Measurements from ENCODE around the gene PALLD.

Gene PALLD

DNA sequence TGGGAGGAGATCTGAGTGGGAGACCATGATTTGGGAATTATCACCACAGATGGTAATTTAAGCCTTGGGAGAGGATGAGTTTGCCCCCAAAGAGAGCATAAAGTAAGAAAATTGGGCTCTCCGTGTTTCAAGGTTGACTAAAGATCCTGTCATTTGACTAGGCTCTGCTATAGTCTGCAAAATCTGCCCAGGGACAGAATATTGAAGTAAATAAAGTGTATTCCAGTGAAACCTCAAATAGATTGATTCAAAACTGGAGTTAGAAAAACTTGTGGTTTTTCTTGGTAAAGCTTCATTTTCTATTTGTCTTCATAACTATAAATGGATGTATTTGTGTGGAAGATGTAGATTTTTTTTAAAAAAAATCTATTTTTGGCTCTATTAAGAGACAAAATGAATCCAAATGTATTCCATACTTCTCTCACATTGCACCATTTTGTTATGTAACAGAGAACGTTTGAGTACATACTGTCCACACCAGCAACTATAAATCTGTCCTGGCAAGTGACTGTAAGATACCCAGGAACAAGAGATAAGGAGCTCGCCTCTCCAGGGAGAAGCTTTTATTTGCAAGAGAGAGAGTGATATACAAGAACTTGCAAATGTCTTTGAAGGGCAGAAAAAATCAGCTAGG, 343.0 kb downstream of the PALLD start:
- no peak for DNase-seq

DNA sequence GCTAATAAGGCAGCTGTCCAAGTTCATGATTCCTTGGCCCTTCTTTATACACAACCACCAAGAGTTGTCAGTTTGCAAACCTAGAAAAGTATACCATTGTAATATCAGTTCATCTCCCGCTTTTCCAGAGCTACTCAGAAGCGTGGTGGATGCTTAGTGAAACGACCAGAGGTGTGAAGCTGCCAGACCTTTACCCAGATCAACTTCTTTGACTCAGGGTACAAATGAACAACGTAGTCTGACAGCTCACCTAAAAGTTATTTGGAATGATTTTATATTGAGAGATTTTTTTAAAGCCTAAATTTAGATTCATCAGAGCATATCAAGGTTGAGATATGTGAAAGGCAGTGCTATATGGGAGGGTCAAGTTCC, 343.5 kb downstream of the PALLD start:
- no peak for DNase-seq

DNA sequence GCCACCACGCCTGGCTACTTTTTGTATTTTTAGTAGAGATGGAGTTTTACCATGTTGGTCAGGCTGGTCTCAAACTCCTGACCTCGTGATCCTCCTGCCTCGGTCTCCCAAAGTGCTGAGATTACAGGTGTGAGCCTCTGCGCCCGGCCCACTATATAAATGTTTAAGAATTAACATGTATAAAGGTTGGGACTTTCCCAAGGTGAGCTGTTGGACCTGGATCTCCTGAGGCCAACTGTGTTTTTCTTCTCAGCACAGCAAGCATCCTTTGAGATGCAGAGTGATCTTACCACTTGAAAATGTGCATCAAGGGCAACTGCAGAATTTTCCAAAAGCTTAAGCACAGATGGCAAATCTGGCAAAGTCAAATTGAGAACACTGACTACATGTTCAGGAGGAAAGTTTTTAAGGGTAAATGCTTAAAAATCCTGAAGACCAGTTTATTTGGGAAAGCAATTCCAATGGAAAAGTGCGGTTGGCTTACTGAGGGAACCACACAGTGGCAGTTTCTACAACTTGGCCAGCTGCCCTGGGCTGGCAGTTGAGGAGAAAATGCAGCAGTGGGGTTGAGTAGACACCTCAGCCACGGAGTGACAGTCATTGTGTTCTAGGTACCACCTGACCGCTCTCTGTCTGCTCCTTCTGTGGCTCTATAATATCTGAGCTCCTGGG, 344.3 kb downstream of the PALLD start:
- no peak for DNase-seq

DNA sequence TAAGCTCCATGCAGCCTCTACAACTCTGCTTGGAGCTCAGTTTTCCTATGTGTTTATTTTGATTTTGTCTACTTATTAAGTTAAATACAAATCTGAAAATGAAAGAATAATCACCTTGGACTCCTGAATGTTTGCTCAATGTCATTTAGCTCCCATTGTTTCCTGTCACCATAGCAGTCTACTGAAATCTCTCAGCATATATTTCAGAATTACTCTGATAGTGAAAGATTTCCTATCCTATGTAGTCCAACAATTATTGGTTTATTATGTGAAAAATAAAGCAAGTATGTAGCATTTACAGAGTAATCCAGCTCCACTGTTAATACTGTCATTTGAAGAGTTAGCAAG, 344.8 kb downstream of the PALLD start:
- no peak for DNase-seq

DNA sequence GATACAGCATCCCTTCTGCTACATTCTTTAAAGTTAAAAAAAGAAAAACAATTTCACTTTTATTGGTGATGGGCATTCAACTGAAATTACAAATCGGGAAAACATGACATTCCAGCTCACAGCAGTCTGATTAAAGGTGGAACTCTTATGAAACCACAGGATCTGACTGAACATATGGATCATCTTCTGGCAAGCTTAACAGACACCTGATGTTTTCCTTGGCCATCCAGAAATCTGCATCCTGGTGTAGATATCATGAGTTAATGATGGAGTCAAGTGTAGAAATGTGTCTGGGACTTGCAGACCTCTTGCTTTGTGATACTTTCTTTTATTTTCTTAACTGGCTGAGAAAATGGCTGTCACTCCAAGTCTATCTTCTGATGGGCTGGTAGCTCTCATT, 345.3 kb downstream of the PALLD start:
- DNase-seq: no peak

DNA sequence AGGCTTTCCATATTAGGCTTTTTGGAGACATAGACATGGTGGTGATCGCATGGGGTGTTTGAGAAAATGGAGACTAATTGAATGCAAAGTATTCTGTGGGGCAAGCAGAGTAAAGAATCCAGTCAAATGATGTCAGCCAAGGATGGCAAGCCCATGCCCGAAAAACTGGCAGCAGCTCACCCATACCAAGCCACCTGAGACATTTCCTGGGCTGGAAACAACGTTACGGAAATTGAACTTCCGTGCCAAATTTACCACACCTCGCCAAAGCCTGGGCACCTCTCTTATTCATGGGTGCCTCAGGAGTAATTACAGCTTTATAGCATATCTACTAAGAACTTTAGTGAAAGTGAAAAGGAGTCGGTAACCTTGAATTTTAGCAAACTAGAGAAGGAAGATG, 346.8 kb downstream of the PALLD start:
- no peak for DNase-seq

DNA sequence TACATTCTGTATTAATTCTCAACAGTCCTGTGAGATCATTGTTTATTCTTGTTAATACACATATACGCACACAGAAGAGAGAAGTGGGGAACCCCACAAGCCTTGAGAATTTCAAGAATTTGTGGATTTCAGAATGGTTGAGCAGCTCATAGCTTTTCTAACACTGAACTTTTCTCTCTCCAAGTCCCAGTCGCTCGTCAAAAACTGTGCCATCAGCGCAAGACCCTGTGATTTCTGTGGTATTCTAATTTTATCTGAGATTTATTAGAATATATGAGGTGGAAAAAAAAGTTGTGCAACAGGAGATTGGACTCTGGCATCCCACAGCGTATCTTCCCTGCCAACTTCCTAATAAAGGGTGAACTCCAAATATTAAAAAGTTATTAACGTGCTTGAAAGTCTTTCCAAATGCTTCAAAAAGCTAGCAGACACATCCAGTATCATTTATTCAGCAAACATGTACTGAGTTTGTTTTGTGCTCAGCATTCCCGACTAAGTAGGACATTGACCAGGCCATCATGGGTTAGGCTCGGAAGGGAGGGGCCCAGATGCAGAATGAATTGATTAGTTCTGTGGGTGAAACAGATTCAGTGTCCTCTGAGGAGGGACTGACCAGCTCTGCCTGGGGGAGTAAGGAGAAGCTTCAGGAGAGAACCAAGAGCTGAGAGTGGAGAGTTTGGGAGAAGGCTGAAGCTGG, 347.6 kb downstream of the PALLD start:
- DNase-seq: no peak

DNA sequence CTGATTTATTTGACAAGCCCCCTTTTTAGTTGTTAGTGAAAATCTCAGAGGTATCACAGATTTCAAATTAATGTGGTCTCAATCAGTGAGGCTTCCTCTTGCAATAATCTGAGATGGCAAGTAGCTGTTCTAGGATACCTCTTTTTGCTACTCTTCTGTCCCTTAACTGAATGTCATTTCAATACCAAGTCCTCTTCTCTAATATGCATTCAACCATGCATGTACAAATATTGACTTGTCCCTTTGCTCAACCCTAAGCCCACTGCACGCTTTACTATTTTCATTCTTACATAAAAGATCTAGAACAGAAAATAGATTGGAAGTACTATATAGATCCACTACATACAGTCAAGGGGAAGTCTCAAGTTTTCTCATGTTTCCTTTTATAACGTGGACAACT, 349.0 kb downstream of the PALLD start:
- no peak for DNase-seq

DNA sequence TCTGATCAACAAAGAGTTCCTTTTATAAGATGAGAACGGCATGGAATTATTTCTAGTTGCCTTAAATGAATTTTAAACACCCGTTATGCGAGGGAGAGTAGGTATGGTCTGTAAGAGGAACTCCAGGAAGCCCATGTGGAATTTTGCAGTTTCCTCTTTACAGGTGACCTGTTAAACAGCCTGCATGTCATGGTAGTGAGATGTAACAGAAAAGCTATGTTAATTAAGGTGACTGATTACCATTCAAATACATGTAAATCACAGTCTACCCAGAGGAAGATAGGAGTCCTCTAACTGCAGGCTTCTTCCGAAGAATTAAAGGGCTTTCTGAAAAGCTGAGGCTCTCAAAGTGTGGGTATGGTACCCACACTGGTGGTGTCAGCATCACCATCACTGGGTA, 349.6 kb downstream of the PALLD start:
- no peak for DNase-seq

DNA sequence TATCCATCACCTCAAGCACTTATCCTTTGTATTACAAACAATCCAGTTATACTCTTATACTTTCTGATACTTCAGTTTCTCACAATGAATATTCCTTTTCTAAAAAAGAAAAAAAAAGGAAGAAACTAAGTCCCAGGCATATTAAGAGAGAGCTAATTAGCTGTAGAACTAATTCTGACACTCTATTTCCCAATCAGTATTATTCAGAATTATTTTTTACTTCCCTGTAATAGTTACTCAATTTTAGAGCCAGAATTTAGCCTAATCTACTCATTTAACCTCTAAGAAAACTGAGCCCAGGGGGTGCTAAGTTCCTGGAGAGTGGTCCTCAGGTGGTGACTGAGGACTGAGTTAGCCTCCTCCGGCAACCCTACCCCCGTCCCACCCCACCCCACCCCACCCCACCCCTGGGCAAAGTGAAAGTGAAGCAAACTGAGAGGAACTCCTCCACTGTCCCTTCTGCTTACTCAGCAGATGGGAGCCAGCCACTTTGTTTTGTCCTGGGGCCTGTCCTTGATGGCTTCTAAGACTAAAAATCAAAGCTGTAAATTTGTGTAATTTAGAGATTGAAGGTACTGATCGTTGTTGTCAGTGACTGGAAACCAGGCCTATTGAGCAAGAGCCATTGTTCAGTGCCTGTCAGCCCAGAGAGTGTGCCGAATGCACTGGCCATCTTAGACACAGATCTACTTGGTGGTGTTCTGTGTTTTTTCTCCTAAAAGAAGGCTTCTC, 351.1 kb downstream of the PALLD start:
- no peak for DNase-seq

DNA sequence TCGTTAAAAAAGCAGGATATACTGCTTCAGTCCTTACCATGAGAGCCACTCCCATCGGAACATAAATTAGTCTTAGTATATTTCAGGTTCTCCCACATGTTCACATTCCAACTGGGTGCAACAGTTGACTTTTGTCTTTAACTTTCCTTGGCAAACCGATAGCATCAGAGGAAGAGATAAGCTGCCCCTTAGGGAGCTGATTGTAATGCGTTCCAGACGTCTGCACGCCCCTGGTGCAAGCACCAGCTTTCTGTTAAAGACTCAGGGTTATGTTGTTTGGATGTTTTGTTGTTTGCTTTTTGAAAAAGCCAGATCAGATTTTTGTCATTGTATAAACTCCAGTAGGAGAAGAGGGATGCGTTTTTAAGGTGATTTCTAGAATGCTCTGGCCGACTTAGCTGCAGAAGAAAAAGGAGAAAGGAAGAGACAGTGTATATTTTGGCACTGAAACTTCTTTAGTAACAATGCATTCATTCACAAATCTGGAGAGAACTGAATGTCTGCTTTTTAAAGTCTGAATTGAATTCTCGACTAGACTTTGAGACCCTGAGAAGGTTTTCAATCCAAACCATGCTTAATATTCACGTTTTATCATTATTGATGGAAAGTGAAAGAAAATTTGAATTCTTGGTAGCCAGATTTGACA, 352.3 kb downstream of the PALLD start:
- peak; percentile 56 for DNase-seq

DNA sequence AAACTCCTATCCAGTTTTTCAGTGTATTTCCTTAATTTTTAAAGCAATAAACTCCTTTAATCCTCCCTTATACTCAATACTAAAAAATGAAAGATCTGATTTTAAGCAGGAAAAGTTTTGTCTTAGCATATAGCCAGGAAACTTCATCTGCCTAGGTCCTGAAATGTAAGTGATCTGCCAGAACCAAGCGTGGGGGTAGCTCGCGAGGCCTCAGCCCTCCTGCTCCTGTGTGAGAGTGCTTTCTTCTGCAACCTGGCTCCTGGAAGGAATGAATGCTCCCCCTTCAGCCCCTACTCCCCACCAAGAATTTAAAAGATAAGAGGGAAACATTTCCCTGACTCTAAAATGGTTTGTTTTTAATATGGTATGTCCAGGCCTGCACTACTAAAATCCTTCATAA, 353.1 kb downstream of the PALLD start:
- DNase-seq: no peak

DNA sequence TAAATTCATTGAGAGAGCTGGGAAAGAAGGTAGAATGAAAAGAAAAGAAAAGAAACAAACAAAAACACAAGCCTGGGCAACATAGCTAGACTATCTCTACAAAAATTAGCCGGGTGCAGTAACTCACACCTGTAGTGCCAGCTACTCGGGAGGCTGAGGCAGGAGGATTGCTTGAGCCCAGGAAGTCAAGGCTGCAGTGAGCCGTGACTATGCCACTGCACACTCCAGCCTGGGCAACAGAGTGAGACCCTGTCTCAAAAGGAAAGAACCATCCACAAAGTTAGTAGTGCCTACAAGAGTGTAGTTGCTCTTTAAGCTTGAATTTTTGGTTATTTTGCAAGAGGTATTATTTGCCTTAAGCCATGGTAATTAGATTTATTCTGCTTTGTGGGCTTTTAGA, 355.5 kb downstream of the PALLD start:
- no peak for DNase-seq

DNA sequence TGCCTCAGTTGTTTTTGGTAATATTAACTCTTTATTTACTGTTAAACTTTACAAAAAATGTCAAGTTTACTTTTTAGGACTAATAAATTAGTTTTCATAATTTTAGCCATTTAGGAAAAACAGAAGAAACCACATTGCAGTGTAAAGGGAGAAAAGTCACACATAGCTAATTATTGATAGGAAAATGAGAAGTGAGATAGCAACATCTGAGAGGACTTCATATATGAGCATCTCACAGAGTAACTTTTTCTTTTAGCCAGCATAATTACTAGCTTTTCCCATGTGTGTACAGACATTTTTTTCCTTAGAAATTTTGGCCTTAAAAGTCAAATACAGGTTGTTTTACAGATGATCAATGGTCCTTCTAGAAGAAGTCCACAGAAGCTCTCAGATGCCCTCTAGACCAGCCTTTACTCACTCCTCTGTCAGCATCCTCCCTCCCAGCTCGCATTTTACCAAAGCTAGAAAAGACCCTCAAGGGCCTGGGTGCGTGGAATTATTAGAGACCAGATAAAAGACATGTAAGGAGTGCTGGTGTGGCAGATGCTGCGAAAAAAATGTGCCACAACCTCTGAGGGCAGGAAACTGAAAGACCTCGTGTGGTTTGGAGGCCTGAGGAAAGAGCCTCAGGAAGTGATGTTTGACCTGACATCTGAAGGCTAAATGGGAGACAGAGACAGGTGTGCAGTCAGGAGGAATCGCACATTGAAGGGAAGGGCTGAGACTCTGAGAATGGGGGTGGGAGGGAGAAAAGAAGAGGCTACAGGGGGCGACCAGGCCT, 356.3 kb downstream of the PALLD start:
- DNase-seq: no peak

DNA sequence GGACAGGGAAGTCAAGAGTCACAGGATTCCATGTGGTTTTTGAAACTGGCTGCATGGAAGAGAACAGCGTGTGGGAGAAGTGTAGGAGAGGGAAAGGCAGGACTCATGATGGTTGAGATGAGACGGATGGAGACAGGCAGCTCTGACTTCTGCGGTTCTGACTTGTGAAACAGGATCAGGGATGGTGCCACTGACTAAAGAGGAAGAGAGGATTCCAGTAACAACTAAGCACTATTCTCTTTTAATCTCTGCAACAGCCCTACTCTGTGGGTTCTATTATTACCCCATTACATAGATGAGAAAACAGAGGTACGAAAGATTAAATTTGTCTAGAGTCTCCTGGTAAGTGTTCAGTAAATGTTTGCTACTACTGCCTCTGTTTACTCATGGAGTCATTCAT, 356.9 kb downstream of the PALLD start:
- no peak for DNase-seq

DNA sequence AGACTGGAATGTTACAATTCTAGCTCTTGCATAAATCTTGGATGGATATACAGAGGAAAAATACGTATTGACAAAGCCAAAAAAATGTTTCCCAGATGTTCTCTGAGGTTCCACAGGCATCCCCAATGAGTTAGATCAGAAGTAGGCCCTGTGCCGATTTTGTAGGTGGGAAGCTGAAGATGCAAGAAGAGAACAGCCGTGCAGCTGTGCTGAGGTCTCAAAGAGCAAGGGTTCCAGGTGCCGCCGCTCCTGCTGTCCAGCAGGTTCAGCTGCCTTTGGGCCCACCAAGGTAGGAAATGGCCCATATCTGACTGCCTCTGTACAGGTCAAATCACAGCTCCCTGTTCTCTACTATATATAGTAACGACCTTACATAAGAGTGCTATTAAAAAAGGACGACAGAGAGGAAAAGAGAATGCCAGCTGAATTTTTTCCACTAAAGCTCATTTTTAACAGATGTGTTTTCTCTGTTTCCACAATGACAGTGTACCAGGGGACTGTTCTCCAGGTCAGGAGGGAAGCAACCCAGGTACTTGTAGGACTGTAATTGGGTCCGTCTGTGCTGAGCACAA, 357.6 kb downstream of the PALLD start:
- peak; percentile 84 for DNase-seq

DNA sequence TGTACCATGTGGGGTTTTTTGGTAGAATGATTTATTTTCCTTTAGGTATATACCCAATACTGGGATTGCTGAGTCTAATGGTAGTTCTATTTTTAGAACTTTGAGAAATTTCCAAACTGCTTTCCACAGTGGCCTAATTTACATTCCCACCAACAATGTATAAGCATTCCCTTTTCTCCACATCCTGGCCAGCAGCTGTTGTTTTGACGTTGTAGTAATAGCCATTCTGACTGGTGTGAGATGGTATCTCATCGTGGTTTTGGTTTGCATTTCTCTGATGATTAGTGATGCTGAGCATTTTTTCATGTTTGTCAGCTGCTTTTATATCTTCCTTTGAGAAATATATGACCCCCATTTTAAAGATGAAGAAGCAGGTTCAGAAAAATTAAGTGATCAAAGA, 359.5 kb downstream of the PALLD start:
- DNase-seq: peak; percentile 98

DNA sequence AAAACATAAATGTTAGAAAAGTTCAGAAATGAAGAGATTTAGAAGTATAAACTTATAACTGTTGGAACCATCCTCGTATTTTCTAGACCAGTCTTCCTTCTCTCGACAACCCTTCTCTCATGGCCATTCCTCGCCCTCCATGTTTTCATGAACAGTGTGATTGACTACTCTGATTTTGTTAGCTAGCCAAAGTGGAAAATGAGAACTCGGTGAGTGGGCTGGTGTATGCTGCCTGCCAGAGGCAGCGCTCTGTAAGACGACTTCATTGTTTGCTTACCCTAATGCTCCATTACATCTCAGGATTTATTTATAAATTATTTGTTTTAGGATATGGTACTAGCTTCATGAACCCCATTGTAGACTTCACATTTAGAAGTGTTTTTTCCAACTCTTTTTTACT, 360.2 kb downstream of the PALLD start:
- no peak for DNase-seq

DNA sequence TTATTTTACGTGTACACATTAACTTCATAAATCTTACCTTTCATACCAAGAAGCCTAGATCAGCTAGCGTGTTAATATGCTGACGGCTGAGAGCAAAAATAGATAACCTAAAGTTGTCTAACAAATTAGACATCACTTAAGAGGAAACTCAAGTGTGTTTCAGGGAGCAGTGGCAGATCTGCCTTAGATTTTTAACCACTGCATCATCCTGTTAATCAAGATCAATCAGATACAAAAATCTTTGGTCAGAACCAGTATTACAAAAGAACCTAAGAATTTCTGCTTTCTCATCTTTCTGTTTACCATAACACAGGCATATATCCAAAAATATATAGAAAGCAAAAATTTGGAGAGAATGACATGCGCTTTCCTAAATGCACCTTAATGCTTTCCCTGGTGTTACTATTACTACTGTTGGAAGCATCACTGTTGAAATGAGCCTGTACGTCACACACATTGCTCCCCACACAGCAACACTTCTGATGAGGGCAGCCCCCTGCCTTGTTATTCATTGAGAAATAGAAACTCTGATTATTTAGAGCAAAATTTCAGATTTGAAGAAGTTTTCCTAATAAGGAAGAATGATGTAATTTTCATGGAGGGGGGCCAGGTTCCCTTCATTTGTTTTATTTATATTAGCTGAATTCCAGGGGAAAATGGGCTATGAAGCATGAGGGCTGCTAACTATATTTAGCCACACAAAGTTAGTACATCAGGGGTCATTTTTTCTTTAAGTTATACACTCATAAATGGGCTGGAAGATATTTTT, 360.9 kb downstream of the PALLD start:
- DNase-seq: peak; percentile 91

DNA sequence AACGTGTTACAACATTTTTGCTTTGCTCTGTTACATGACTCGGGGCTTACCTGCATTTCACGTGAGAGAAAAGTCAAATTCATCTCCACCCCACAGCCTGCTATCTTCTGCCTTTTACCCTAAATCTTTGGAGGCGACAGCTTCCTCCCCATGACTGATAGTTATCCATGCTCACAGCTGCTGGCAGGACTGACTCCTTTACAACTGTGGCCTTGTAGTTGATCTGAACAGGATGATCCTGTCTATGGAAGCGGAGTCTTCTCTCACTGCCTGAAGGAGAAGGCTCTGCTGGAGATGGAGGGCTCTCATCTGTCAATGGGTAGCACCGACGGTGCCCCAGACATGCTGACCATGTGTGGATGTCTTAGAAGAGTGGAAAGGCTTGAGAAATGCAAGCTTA, 362.2 kb downstream of the PALLD start:
- no peak for DNase-seq

DNA sequence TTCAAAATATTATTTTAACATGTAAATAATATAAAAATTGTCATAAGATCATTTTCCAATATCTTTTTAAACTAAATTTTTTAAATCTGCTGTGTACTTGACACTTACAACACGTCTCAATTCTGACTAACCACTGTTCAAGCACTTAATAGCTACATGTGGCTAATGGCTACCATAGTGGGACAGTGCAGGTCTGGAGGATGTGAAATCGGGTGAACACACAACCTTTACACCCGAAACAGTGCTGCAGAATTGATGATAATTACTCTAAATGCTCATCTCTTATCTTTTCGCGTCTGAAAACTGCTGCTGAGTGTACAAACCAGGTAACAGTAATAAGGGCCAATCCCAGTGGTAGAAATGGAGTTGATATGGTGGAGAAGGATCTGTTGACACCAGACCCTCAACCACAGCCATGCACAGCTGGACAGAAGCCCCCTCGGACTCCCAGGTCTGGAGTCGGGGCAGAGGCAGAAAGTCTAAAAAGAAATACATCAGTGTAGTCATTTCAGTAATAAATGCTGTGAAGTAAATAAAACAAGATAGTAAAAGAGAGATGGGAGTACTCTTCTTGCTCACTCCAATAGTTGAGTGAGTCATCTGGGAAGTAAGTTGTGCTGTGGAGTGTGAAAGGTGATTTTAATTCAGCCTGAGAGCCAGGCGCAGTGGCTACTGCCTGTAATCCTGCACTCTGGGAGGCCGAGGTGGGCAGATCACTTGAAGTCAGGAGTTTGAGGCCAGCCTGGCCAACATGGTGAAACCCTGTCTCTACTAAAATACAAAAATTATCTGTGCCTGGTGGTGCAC, 363.2 kb downstream of the PALLD start:
- DNase-seq: no peak
